ENCODE measurements around the gene HSPA1A. TPM values are rescaled to one million over a fixed set of nuclear protein-coding genes. Genes with fewer than 3 reads are reported as not detected.
A peak's percentile ranks its signal among the peaks of the same experiment; 100 is the strongest.
"Not testable (repeated sequence)": the region's sequence is repeated elsewhere in the genome, so short reads cannot be mapped to it uniquely, and the experiment has no call there.

HSPA1A gene
- total and polyA plus RNA-seq, 2 donors (not counting 1 experiment from before 2014, with no cell fraction given) = 66.3 to 70.0 TPM

DNA sequence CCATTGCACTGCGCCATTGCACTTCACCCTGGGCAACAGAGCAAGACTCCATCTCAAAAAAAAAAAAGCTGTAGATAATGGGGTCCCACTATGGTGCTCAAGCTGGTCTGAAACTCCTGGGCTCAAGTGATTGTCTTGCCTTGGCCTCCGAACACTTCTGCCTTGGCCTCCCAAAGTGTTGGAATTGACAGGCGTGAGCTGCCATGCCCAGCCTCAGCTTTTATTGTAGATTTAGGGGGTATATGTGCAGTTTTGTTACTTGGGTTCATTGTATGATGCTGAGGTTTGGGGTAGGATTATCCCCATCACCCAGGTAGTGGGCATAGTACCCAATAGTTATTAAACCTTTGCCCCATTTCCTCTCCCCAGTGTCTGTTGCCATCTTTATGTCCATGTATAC, 23.6 kb downstream of the HSPA1A start:
- H3K9me3 ChIP-seq (ENCODE audit: control insufficient read depth, insufficient read depth, low read depth, low read length) = no peaks in the 10 kb centered on the region
- peak overlapping the region in 1 of 4 experiments; percentile 1 for H3K4me3 ChIP-seq (replicated peaks in 1 of 4; ENCODE audit: control extremely low read depth in 1 of 4, insufficient read depth in 1 of 4, low read depth in 3 of 4, low read length in 4 of 4)
- H3K4me2 ChIP-seq (ENCODE audit: extremely low read depth, insufficient read depth, low read length) = peak overlapping the region; percentile 5
- no peak for DNase-seq (ENCODE audit: low read depth in 2 of 2)
- H3K4me1 ChIP-seq (ENCODE audit: control insufficient read depth, extremely low read depth, insufficient read depth, low read length) = peaks cover 15% of the 10 kb centered on the region
- no peaks in the 10 kb centered on the region for H3K27me3 ChIP-seq (ENCODE audit: control insufficient read depth, insufficient read depth, low read length)
- H3K27ac ChIP-seq (ENCODE audit: insufficient read depth, low read length) = no peak overlapping the region
- no peak overlapping the region for H3K9ac ChIP-seq (ENCODE audit: insufficient read depth, low read length)
- H4K20me1 ChIP-seq (ENCODE audit: control insufficient read depth, extremely low read depth, insufficient read depth, low read length) = peaks cover 6% of the 10 kb centered on the region
- TF ChIP-seq EZH2 (IDR thresholded peaks at IDR 0.05; ENCODE audit: low read length, missing control alignments) = no peak
- TF ChIP-seq, protein P1, sequence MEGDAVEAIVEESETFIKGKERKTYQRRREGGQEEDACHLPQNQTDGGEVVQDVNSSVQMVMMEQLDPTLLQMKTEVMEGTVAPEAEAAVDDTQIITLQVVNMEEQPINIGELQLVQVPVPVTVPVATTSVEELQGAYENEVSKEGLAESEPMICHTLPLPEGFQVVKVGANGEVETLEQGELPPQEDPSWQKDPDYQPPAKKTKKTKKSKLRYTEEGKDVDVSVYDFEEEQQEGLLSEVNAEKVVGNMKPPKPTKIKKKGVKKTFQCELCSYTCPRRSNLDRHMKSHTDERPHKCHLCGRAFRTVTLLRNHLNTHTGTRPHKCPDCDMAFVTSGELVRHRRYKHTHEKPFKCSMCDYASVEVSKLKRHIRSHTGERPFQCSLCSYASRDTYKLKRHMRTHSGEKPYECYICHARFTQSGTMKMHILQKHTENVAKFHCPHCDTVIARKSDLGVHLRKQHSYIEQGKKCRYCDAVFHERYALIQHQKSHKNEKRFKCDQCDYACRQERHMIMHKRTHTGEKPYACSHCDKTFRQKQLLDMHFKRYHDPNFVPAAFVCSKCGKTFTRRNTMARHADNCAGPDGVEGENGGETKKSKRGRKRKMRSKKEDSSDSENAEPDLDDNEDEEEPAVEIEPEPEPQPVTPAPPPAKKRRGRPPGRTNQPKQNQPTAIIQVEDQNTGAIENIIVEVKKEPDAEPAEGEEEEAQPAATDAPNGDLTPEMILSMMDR (conservative IDR thresholded peaks at IDR 0.05 in 1 of 2, IDR thresholded peaks at IDR 0.05 in 1 of 2; ENCODE audit: low read depth in 1 of 2, low read length in 2 of 2) = no peak
- peaks cover 42% of the 10 kb centered on the region for H3K79me2 ChIP-seq (ENCODE audit: control insufficient read depth, insufficient read depth, low read length)
- peaks cover 18% of the 10 kb centered on the region for H3K36me3 ChIP-seq (ENCODE audit: control insufficient read depth, insufficient read depth, low read length)
- no peak overlapping the region for H2AFZ ChIP-seq (ENCODE audit: low read length)

GRCh38 chr6:31839779-31840126, 24.4 kb downstream of the HSPA1A start:
- not testable (repeated sequence) for DNase-seq (ENCODE audit: low read depth in 2 of 2); H3K27ac ChIP-seq (ENCODE audit: insufficient read depth, low read length); H3K27me3 ChIP-seq (ENCODE audit: control insufficient read depth, insufficient read depth, low read length); H3K9ac ChIP-seq (ENCODE audit: insufficient read depth, low read length); H4K20me1 ChIP-seq (ENCODE audit: control insufficient read depth, extremely low read depth, insufficient read depth, low read length); H3K9me3 ChIP-seq (ENCODE audit: control insufficient read depth, insufficient read depth, low read depth, low read length); H2AFZ ChIP-seq (ENCODE audit: low read length); H3K4me3 ChIP-seq (replicated peaks in 1 of 4; ENCODE audit: control extremely low read depth in 1 of 4, insufficient read depth in 1 of 4, low read depth in 3 of 4, low read length in 4 of 4)
- peaks cover 15% of the 10 kb centered on the region for H3K4me1 ChIP-seq (ENCODE audit: control insufficient read depth, extremely low read depth, insufficient read depth, low read length)
- peaks cover 18% of the 10 kb centered on the region for H3K36me3 ChIP-seq (ENCODE audit: control insufficient read depth, insufficient read depth, low read length)
- H3K79me2 ChIP-seq (ENCODE audit: control insufficient read depth, insufficient read depth, low read length) = peaks cover 41% of the 10 kb centered on the region
- H3K4me2 ChIP-seq (ENCODE audit: extremely low read depth, insufficient read depth, low read length) = peak overlapping the region; percentile 5

DNA sequence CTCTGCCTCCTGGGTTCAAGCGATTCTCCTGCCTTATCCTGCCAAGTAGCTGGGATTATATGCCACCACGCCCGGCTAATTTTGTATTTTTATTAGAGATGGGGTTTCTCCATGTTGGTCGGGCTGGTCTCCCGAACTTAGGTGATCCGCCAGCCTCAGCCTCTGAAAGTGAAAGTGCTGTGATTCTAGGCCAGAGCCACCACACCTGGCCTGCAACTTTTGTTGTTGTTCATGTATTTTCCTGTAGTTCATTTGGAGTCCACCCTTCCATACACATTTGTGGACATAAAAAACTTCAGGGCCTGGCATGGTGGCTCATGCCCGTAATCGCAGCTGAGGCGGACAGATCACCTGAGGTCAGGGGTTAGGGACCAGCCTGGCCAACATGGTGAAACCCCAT, 26.7 kb downstream of the HSPA1A start:
- no peaks in the 10 kb centered on the region for H3K9me3 ChIP-seq (ENCODE audit: control insufficient read depth, insufficient read depth, low read depth, low read length)
- DNase-seq (ENCODE audit: low read depth in 2 of 2) = no peak
- H3K9ac ChIP-seq (ENCODE audit: insufficient read depth, low read length) = no peak overlapping the region
- H4K20me1 ChIP-seq (ENCODE audit: control insufficient read depth, extremely low read depth, insufficient read depth, low read length) = peaks cover 6% of the 10 kb centered on the region
- TF ChIP-seq, protein P1 (conservative IDR thresholded peaks at IDR 0.05 in 1 of 2, IDR thresholded peaks at IDR 0.05 in 1 of 2; ENCODE audit: low read depth in 1 of 2, low read length in 2 of 2) = no peak
- TF ChIP-seq EZH2 (IDR thresholded peaks at IDR 0.05; ENCODE audit: low read length, missing control alignments) = no peak
- H3K4me2 ChIP-seq (ENCODE audit: extremely low read depth, insufficient read depth, low read length) = no peak overlapping the region
- H3K4me3 ChIP-seq (replicated peaks in 1 of 4; ENCODE audit: control extremely low read depth in 1 of 4, insufficient read depth in 1 of 4, low read depth in 3 of 4, low read length in 4 of 4) = no peak overlapping the region
- H3K27ac ChIP-seq (ENCODE audit: insufficient read depth, low read length) = no peak overlapping the region
- H2AFZ ChIP-seq (ENCODE audit: low read length) = no peak overlapping the region
- no peaks in the 10 kb centered on the region for H3K27me3 ChIP-seq (ENCODE audit: control insufficient read depth, insufficient read depth, low read length)
- peaks cover 19% of the 10 kb centered on the region for H3K79me2 ChIP-seq (ENCODE audit: control insufficient read depth, insufficient read depth, low read length)
- H3K4me1 ChIP-seq (ENCODE audit: control insufficient read depth, extremely low read depth, insufficient read depth, low read length) = peaks cover 11% of the 10 kb centered on the region
- H3K36me3 ChIP-seq (ENCODE audit: control insufficient read depth, insufficient read depth, low read length) = peaks cover 15% of the 10 kb centered on the region
